Neural crest cell (in vitro differentiated cells): Measurements from ENCODE around the gene SFPQ. TPM values are rescaled to one million over a fixed set of nuclear protein-coding genes. Genes with fewer than 3 reads are reported as not detected.
A peak's percentile ranks its signal among the peaks of the same experiment; 100 is the strongest.

Experiments
- DNase-seq: peaks from one replicate; pipeline ENCODE4 v3.0.0; 2021; ENCODE audit warnings: low read depth, mixed read lengths, low spot score
- H3K27ac Mint-ChIP-seq: one replicate; pipeline ENCODE4 v1.8.0; 2021; ENCODE audit warnings: mild to moderate bottlenecking, mixed read lengths; ENCODE audit not compliant: unreplicated experiment
- H3K27me3 Mint-ChIP-seq: 2 replicates; pipeline ENCODE4 v1.8.0; 2021; ENCODE audit warnings: low read depth, mild to moderate bottlenecking, mixed read lengths
- H3K36me3 Mint-ChIP-seq: 2 replicates; pipeline ENCODE4 v1.8.0; 2021; ENCODE audit warnings: low read depth, mild to moderate bottlenecking, mixed read lengths
- H3K4me1 Mint-ChIP-seq: 2 replicates; pipeline ENCODE4 v1.8.0; 2021; ENCODE audit warnings: mixed read lengths
- H3K4me3 Mint-ChIP-seq: one replicate; pipeline ENCODE4 v1.8.0; 2021; ENCODE audit warnings: mild to moderate bottlenecking, mixed read lengths
- H3K9me3 Mint-ChIP-seq: 2 replicates; pipeline ENCODE4 v1.8.0; 2021; ENCODE audit warnings: mixed read lengths
- total RNA-seq: library from RNA; stranded (reverse); gene quantifications from 2 replicates; pipeline ENCODE4 v1.2.1, GENCODE V29; 2021
- TF ChIP-seq, protein P1 (sequence below): fragments of 200-600 bp; sonication (generic); conservative IDR thresholded peaks from 2 replicates; pipeline ENCODE4 v1.5.0; 2021; ENCODE audit warnings: antibody characterized with exemption, mild to moderate bottlenecking

The SFPQ gene
- total RNA-seq, 1 donor from 2014 or later, result 644 TPM

GRCh38 chr1:35191429-35192055 is 1.4 kb downstream of the SFPQ start:
- Mint-ChIP-seq H3K4me1 (peaks cover 60% of the 10 kb centered on the region), H3K27ac (peak overlapping the region; percentile 93), H3K36me3 (peaks cover 51% of the 10 kb centered on the region), H3K4me3 (peak overlapping the region; percentile 97), H3K27me3 (peaks cover 15% of the 10 kb centered on the region), H3K9me3 (peaks cover 3% of the 10 kb centered on the region)
- TF ChIP-seq, protein P1, sequence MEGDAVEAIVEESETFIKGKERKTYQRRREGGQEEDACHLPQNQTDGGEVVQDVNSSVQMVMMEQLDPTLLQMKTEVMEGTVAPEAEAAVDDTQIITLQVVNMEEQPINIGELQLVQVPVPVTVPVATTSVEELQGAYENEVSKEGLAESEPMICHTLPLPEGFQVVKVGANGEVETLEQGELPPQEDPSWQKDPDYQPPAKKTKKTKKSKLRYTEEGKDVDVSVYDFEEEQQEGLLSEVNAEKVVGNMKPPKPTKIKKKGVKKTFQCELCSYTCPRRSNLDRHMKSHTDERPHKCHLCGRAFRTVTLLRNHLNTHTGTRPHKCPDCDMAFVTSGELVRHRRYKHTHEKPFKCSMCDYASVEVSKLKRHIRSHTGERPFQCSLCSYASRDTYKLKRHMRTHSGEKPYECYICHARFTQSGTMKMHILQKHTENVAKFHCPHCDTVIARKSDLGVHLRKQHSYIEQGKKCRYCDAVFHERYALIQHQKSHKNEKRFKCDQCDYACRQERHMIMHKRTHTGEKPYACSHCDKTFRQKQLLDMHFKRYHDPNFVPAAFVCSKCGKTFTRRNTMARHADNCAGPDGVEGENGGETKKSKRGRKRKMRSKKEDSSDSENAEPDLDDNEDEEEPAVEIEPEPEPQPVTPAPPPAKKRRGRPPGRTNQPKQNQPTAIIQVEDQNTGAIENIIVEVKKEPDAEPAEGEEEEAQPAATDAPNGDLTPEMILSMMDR, result no peak
- DNase-seq, result no peak

DNA sequence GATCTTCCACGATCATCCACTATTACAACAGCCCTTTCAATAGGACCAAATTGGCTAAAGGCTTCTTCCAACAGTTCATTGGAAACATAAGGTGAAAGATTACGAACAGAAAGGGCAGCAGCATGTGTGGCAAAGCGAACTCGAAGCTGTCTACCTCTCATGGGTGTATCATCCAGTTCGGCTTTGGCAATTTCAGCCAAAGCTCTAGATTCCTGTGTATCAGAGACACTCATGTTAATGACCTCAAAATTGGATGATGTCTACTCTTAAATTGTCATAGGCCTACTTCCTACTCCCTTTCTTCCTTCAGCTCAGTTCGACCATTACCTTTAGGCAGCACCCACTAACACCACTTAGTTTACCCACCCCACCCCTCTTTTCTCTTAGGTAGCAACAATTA is 2.2 kb downstream of the SFPQ start:
- H3K27me3 Mint-ChIP-seq, result peaks cover 15% of the 10 kb centered on the region
- H3K27ac Mint-ChIP-seq, result peak overlapping the region; percentile 93
- DNase-seq, result no peak
- peaks cover 57% of the 10 kb centered on the region for H3K36me3 Mint-ChIP-seq
- H3K4me3 Mint-ChIP-seq, result peak overlapping the region; percentile 97
- peaks cover 3% of the 10 kb centered on the region for H3K9me3 Mint-ChIP-seq
- H3K4me1 Mint-ChIP-seq, result peaks cover 67% of the 10 kb centered on the region
- TF ChIP-seq, protein P1, result no peak

DNA sequence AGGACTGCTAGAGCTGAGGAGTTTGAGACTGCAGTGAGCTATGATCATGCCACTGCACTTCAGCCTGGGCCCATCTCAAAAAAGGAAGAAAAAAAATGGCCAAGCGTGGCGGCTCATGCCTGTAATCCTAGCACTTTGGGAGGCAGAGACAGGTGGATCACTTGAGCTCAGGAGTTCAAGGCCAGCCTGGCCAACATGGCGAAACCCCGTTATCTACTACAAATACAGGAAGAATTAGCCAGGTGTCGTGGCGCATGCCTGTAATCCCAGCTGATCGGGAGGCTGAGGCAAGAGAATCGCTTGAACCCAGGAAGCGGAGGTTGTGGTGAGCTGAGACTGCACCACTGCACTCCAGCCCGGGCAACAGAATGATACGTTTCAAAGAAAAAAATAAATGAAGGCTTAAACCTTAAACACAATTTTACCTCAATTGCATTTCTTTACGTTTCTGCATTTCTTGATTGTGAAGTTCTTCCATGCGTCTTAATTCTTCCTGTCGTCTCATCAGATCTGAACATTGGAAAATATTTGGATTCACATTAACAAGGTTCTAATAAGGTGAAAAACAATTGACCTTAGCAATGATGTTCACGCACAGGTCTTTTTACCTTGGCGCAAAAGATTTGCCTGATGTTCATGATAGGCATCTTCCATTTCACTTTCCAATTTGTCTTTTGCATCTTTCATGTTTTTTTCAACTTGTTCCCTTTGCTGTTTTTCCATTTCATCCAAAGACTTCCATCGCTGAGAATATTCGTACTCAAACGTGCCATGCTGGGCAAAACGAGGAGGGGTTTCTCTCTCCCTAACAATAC is 4.2 kb downstream of the SFPQ start:
- peak overlapping the region; percentile 88 for H3K27ac Mint-ChIP-seq
- H3K4me1 Mint-ChIP-seq, result peaks cover 76% of the 10 kb centered on the region
- H3K36me3 Mint-ChIP-seq, result peaks cover 70% of the 10 kb centered on the region
- TF ChIP-seq, protein P1, result no peak
- peaks cover 3% of the 10 kb centered on the region for H3K9me3 Mint-ChIP-seq
- H3K4me3 Mint-ChIP-seq, result peak overlapping the region; percentile 97
- H3K27me3 Mint-ChIP-seq, result peaks cover 15% of the 10 kb centered on the region
- DNase-seq, result no peak

- no peak overlapping the region for H3K27ac Mint-ChIP-seq
- TF ChIP-seq, protein P1, result no peak
- H3K27me3 Mint-ChIP-seq, result peaks cover 11% of the 10 kb centered on the region
- H3K4me1 Mint-ChIP-seq, result peaks cover 74% of the 10 kb centered on the region
- no peaks in the 10 kb centered on the region for H3K9me3 Mint-ChIP-seq
- no peak for DNase-seq
- H3K4me3 Mint-ChIP-seq, result peak overlapping the region; percentile 85
- H3K36me3 Mint-ChIP-seq, result peaks cover 75% of the 10 kb centered on the region
Measured at GRCh38 chr1:35187816-35188342, 5.1 kb downstream of the SFPQ start.

- DNase-seq, result no peak
- Mint-ChIP-seq H3K4me1 (peaks cover 85% of the 10 kb centered on the region), H3K27ac (no peak overlapping the region), H3K27me3 (peaks cover 6% of the 10 kb centered on the region), H3K36me3 (peaks cover 77% of the 10 kb centered on the region), H3K9me3 (no peaks in the 10 kb centered on the region), H3K4me3 (peak overlapping the region; percentile 85)
- TF ChIP-seq, protein P1, result no peak
Measured at GRCh38 chr1:35186239-35186638, 6.7 kb downstream of the SFPQ start.
